Activated CD4-positive, CD25-positive, alpha-beta regulatory T cell treated with anti-CD3 and anti-CD28 coated beads, Interleukin-2, amount 50 U/mL, for 24 hours (primary cell): ENCODE data around the gene RGR.

ENCODE experiments used
- ATAC-seq, 2 donors: fragments of 150-1000 bp; cut with Tn5 transposase; one replicate each; pipeline ENCODE4 v1.10.0; 2021; ENCODE audit warnings: mild to moderate bottlenecking in 1 of 2, moderate library complexity in 1 of 2

RGR gene

GRCh38 chr10:84244651-84245270, at the start of gene RGR:
TSS of gene RGR (plus strand) at chr10:84245053. CDS start at chr10:84245091, 38 bp downstream.
- ATAC-seq = no peak

- ATAC-seq = no peak
Measured at GRCh38 chr10:84196083-84196482, 48.8 kb upstream of the RGR start.

GRCh38 chr10:84196941-84197340, 47.9 kb upstream of the RGR start:
- no peak for ATAC-seq

DNA sequence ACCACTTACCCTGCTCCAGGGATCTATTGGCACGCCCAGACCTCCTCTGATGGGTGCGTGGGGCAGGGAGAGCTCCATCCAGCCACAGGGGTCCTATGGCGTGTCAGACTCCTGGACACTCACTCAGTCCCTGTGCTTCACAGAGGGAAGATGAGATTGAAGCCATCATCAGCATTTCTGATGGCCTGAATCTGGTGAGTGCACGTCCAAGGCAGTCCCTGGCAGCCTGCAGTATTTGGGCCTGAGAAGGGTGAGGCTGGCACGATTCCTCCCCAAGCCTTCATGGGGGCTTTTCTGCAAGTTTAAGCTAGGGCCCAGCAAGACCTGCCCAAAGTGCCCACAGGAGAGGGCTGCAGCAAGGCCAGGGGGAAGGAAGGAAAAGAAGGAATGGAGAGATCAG, 47.2 kb upstream of the RGR start:
- ATAC-seq = no peak

GRCh38 chr10:84198206-84198915, 46.5 kb upstream of the RGR start:
- no peak for ATAC-seq

DNA sequence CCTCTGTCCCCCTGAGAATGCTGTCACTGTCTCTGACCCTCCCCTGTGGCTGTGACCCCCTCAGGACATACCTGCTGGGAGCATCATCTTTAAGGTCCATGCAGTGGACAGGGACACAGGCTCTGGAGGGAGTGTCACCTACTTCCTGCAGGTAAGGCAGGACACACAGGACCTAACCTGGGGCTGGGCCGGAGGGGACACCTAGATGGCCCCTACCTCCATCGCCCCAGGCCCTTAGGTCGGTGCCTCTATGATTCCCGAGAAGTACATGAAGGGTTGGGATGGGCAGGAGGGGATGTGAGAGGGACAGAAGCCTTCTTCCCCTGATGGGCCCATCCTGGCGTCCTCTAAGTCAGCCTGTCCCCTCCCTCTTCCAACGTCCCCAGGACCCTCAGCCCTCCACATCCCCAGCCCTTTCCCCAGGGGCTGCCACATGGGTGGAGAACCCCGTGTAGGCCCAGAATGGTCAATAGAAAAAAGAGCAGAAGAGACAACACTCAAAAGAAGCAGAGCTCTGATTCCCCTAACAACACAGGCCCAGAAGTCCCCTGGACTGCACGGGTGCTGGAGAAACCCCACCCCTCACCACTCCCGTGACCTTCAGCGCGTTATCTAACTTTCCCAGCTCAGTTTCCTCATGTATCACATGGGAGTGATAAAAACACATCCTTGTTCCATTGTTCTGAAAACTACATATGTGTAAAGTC, 44.2 kb upstream of the RGR start:
- ATAC-seq = no peak

DNA sequence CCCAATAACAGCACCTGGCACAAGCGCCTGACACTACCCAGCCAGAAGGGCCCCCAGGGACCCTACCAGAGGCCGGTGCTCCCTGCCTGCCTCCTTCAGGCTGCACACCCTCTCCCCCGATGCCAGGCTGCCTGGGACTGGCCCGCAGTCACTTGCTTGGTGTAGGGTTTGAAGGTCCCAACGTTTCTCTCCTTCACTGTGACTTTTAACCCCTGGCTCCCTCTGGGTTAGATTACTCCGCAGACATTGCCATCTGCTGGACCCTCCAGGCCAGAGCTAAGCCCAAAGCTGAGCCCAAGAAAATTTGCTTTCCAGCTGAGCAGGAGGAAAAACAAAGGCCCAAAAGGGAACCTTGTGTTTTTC, 43.6 kb upstream of the RGR start:
- ATAC-seq = no peak

DNA sequence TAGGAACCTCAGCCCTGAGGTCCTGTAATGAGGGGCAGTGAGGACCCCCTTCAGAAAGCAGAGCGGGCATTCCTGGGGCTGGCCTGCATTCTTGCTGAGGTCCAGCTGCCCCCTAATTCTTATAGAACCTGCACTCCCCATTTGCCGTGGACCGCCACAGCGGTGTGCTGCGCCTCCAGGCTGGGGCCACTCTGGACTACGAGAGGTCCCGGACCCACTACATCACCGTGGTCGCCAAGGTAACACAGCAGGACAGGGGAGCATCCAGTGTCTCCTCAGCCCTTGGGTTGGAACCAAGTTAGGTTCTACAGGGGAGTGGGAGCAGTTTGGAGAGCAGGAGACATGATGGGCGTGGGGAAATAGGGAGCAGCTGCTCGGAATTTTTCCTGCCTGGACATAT, 43.2 kb upstream of the RGR start:
- ATAC-seq = no peak

GRCh38 chr10:84202349-84202748, 42.5 kb upstream of the RGR start:
- ATAC-seq = no peak

- no peak for ATAC-seq
Measured at GRCh38 chr10:84204122-84204521, 40.7 kb upstream of the RGR start.

- no peak for ATAC-seq
Measured at GRCh38 chr10:84204610-84205009, 40.2 kb upstream of the RGR start.

- peak; percentile 32 to 43 for ATAC-seq
Measured at GRCh38 chr10:84205049-84205852, 39.6 kb upstream of the RGR start.

DNA sequence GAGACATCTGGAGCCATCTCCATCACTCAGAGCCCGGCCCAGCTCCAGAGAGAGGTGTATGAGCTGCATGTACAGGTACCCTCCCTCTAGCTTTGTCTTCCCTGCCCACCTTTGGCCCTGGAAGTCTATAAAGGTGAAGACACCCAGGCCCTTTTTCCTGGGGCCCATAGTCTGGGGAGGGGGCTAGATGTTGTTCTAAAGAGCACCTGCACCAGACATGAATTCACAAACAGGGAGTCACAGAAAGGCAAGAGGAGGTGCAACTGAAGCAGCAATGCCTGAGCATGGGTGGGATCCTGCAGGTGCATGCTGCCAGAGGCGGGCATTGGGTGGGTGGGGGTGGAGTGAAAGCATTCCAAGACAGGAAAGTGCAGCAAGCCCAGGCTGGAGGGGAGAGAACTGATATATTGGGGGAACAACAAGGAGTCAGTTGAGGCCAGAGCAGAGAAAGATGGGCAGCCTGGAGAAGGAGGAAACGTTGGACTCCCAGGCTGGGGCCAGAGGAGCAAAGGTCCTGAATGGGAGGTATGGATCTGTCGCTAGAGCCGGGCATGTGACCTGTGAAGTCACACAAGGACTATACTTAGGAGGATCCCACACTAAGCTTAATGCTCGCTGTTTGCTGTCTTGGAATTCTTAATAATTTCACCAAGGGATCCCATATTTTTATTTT, 38.9 kb upstream of the RGR start:
- no peak for ATAC-seq

DNA sequence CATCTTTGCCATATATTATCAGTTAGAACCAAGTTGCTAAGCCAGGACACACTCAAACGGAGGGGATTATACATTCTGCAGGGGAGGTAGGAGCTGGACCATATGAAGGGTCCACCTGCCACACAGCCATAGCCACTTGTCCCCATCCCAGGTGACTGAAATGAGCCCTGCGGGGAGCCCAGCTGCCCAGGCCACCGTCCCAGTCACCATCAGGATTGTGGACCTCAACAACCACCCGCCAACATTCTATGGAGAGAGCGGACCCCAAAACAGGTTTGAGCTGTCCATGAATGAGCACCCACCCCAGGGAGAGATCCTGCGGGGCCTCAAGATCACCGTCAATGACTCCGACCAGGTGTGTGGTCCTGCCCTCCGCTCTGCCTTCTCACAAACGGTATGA, 36.8 kb upstream of the RGR start:
- no peak for ATAC-seq

DNA sequence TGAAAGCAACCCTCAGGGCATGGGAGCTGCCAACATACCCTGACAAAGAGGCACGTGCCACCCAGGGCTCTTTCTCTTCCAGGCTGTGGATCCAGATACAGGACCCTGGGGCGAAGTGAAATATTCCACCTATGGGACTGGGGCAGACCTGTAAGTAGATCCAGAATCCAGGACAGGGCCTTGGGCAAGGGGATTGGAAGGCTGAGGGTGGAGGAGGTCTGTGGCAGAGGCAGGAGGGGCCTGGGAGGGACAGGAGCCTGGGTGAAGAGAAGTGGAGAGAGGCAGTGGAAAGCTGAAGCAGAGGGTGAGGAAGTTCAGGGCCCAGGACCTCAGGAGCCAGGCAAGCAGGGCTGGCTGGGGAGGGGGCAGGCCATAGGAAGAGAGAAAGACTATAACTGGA, 33.3 kb upstream of the RGR start:
- no peak for ATAC-seq

DNA sequence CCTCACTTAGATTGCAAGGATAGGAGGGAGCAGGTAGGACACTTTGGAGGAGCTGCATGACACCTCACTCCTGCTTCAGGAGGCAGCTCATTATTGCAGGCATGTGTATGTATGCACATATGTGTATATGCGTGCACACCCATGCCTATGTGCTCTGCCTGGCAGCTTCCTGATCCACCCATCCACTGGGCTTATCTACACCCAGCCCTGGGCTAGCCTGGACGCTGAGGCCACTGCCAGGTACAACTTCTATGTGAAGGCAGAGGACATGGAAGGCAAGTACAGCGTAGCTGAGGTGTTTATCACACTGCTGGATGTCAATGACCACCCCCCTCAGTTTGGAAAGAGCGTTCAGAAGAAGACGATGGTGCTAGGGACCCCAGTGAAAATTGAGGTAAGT, 32.8 kb upstream of the RGR start:
- ATAC-seq = no peak

- no peak for ATAC-seq
Measured at GRCh38 chr10:84213076-84213475, 31.8 kb upstream of the RGR start.

GRCh38 chr10:84214046-84214572, 30.7 kb upstream of the RGR start:
- ATAC-seq = no peak

DNA sequence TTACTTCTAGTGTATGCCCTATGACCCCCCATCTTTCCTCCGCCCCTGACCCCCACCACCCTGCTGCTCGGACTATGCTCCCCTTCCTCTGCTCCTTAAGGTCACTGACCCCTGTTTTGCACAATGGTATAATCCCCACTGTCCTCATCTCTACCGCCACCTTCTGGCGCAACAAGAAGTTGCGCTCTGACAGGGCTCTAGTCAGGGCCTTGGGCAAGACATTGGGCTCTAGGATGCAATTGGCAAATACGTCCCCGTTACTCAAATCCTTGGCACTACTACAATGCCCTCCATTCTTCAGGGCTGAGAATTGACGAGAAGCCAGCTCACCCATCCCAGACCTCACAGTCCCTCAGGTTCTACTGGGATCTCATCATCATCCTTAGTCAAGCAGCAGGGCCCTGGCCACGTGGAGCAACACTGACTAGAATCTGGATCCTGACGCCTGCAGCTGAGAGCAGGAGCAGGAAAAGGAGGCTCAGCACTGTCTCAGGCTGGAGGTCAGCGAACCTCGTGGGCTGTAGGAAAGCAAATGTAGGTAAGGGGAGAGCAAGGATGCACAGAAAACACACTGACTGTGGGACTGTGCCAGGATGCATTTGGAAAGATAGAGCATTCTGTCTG, 30.1 kb upstream of the RGR start:
- peak in 1 of 2 donors; percentile 27 for ATAC-seq

GRCh38 chr10:84216834-84217233, 28.0 kb upstream of the RGR start:
- ATAC-seq = no peak

GRCh38 chr10:84217746-84218145, 27.1 kb upstream of the RGR start:
- ATAC-seq = no peak

GRCh38 chr10:84221916-84222315, 22.9 kb upstream of the RGR start:
- no peak for ATAC-seq
